Prostate gland (tissue), 2 donors: ENCODE measurements around the gene ITSN1. TPM values are rescaled to one million over a fixed set of nuclear protein-coding genes. Genes with fewer than 3 reads are reported as not detected.

ENCODE experiments used
- DNase-seq: peaks from one replicate; pipeline ENCODE4 v3.0.0-alpha.2; 2019; ENCODE audit warnings: low spot score
- H3K27ac ChIP-seq, 2 donors: fragments of 200-600 bp; sonication (generic); 2 replicates each; pipeline ENCODE4 v1.5.1; 2017 to 2019
- H3K27me3 ChIP-seq: fragments of 200-600 bp; sonication (generic); replicated peaks from 2 replicates; pipeline ENCODE4 v1.5.1; 2019; ENCODE audit not compliant: insufficient read depth
- H3K36me3 ChIP-seq, 2 donors: fragments of 200-600 bp; sonication (generic); 1 replicate in 1 of 2; 2 replicates in 1 of 2; pipeline versions ENCODE4 v1.5.1 to v1.8.1; 2017 to 2019
- H3K4me1 ChIP-seq: fragments of 200-600 bp; sonication (generic); replicated peaks from 2 replicates; pipeline ENCODE4 v1.5.1; 2019
- H3K4me3 ChIP-seq, 2 donors: fragments of 200-600 bp; sonication (generic); 2 replicates each; pipeline ENCODE4 v1.5.1; 2017 to 2019
- H3K9me3 ChIP-seq: fragments of 200-600 bp; sonication (generic); 2 replicates; pipeline ENCODE4 v1.5.1; 2017
- POLR2A ChIP-seq: fragments of 450-650 bp; IDR thresholded peaks from one replicate; pipeline ENCODE4 v1.6.1; 2016; ENCODE audit warnings: antibody characterized with exemption, mild to moderate bottlenecking
- POLR2AphosphoS5 ChIP-seq: sonication (generic); formaldehyde crosslinking; IDR thresholded peaks from one replicate; pipeline ENCODE4 v1.6.1; 2017; ENCODE audit warnings: antibody characterized with exemption
- WGBS: methylation state at CpG from one replicate; pipeline ENCODE4 v1.1.5; 2018; 5-methylcytosine and 5-hydroxymethylcytosine counted together
- intact Hi-C: fragments of 100-400 bp; cut with DNase I; formaldehyde crosslinking; loops from one replicate; pipeline ENCODE4 v1.14.2; 2022
- total RNA-seq, 2 donors: library from RNA; depleted of rRNA; stranded (reverse); fragments of >200 nt; gene quantifications; one replicate each; pipeline ENCODE4 v1.1.0, GENCODE V29; 2016
- TF ChIP-seq, protein P1 (sequence below), 4 experiments: fragments of 200-600 bp in 2 of 4; fragments of 450-650 bp in 2 of 4; sonication (generic) in 2 of 4; IDR thresholded peaks; 1 replicate in 3 of 4; 2 replicates in 1 of 4; pipeline ENCODE4 v1.5.1; 2016 to 2019; ENCODE audit warnings: antibody characterized with exemption in 4 of 4, mild to moderate bottlenecking in 2 of 4, moderate library complexity in 2 of 4

Gene ITSN1
- total RNA-seq, 2 donors from 2014 or later = 14.8 to 44.9 TPM

DNA sequence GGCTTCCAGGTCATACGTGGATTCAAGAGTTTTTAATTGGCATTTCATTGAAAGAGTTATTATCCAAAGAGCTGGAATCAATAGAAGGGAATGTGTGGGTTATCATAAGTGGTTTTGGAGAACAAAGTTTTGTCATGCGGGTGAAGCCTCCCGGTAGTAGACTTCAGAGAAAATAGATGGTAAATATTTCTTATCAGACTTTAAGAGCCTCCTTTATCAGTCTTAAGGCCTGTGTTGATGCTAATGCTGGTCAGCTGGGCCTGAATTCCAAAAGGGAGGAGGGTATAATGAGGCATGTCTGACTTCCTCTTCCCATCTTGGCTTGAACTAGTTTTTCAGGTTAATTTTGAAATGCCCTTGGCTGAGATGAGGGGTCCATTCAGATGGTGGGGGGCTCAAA lies 89.7 kb downstream of the ITSN1 start:
- TF ChIP-seq POLR2AphosphoS5 (no peak), POLR2A (no peak)
- TF ChIP-seq, protein P1, sequence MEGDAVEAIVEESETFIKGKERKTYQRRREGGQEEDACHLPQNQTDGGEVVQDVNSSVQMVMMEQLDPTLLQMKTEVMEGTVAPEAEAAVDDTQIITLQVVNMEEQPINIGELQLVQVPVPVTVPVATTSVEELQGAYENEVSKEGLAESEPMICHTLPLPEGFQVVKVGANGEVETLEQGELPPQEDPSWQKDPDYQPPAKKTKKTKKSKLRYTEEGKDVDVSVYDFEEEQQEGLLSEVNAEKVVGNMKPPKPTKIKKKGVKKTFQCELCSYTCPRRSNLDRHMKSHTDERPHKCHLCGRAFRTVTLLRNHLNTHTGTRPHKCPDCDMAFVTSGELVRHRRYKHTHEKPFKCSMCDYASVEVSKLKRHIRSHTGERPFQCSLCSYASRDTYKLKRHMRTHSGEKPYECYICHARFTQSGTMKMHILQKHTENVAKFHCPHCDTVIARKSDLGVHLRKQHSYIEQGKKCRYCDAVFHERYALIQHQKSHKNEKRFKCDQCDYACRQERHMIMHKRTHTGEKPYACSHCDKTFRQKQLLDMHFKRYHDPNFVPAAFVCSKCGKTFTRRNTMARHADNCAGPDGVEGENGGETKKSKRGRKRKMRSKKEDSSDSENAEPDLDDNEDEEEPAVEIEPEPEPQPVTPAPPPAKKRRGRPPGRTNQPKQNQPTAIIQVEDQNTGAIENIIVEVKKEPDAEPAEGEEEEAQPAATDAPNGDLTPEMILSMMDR (IDR thresholded peaks at IDR 0.05) = no peak
- no peaks in the 10 kb centered on the region for H3K36me3 ChIP-seq
- intact Hi-C loops = no loop called here
- no peaks in the 10 kb centered on the region for H3K27me3 ChIP-seq
- no peak overlapping the region for H3K27ac ChIP-seq
- DNase-seq = no peak
- no peaks in the 10 kb centered on the region for H3K4me1 ChIP-seq
- 84% methylated on average over 3 of the region's 3 CpGs for WGBS
- no peaks in the 10 kb centered on the region for H3K9me3 ChIP-seq
- H3K4me3 ChIP-seq = no peak overlapping the region

DNA sequence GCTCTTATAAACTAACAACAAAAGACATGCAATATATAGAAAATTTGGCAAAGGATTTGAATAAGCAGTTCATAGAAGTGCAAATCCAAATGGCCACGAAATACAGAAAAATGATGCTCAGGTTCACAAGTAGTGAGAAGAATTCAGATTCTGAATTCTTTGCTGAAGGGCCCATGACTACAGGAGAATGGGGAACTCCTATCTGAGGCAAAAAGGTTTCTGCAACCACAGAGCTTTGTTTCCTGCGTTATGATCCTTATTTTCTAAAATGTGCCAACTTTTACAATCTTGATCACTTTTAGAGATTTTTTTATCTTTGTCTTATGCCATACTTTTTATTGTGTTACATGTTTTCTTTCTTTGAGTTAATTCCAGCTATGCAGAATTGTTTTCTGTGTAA lies 91.3 kb downstream of the ITSN1 start:
- WGBS = 81% methylated on average over 2 of the region's 2 CpGs
- no peaks in the 10 kb centered on the region for H3K36me3 ChIP-seq
- H3K9me3 ChIP-seq = no peaks in the 10 kb centered on the region
- H3K27ac ChIP-seq = no peak overlapping the region
- TF ChIP-seq, protein P1 (IDR thresholded peaks at IDR 0.05) = no peak
- intact Hi-C loops = no loop called here
- DNase-seq = no peak
- H3K4me3 ChIP-seq = no peak overlapping the region
- H3K27me3 ChIP-seq = no peaks in the 10 kb centered on the region
- no peaks in the 10 kb centered on the region for H3K4me1 ChIP-seq

DNA sequence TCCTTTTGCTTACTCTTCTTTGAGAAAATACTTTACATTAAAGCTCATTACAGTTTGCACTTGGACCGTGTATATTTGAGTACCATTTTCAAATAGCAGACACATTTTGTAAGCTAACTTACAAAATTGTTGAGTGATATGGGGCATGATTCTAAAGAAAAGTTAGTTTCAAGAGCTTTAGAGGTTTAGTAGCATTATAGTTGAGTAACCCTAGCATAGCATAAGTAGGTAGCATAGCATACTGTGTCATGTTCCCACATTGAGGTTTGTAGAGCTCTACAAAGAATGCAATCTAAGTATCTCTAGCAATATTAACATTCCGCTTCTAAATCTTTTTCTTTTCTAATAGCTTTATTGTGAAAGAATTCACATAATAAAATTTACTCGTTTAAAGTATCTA lies 92.0 kb downstream of the ITSN1 start:
- no peak overlapping the region for H3K27ac ChIP-seq
- H3K27me3 ChIP-seq = no peaks in the 10 kb centered on the region
- TF ChIP-seq, protein P1 (IDR thresholded peaks at IDR 0.05) = no peak
- TF ChIP-seq POLR2AphosphoS5 = no peak
- no peak for TF ChIP-seq POLR2A
- DNase-seq = no peak
- H3K4me1 ChIP-seq = no peaks in the 10 kb centered on the region
- H3K9me3 ChIP-seq = no peaks in the 10 kb centered on the region
- no peaks in the 10 kb centered on the region for H3K36me3 ChIP-seq
- intact Hi-C loops = no loop called here
- H3K4me3 ChIP-seq = no peak overlapping the region
- WGBS = 82% methylated on average over 3 of the region's 3 CpGs

DNA sequence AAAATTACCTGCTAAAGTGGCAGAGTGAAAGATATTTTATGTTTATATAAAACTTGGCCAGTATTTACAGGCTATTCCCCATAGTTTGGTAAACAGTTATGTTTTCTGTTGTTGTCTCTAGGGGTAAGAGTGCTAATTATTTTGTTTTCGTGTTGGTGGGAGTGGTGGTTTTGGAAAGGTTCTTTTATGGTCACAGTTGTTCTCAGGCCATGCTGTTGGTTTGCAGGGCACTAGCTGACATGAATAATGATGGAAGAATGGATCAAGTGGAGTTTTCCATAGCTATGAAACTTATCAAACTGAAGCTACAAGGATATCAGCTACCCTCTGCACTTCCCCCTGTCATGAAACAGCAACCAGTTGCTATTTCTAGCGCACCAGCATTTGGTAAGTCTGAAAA lies 92.5 kb downstream of the ITSN1 start:
- H3K36me3 ChIP-seq = no peaks in the 10 kb centered on the region
- H3K4me1 ChIP-seq = no peaks in the 10 kb centered on the region
- WGBS = 89% methylated on average over 2 of the region's 2 CpGs
- no peak overlapping the region for H3K27ac ChIP-seq
- intact Hi-C loops = no loop called here
- no peaks in the 10 kb centered on the region for H3K9me3 ChIP-seq
- TF ChIP-seq POLR2A (no peak), POLR2AphosphoS5 (no peak)
- TF ChIP-seq, protein P1 (IDR thresholded peaks at IDR 0.05) = no peak
- H3K4me3 ChIP-seq = no peak overlapping the region
- H3K27me3 ChIP-seq = no peaks in the 10 kb centered on the region
- DNase-seq = no peak

DNA sequence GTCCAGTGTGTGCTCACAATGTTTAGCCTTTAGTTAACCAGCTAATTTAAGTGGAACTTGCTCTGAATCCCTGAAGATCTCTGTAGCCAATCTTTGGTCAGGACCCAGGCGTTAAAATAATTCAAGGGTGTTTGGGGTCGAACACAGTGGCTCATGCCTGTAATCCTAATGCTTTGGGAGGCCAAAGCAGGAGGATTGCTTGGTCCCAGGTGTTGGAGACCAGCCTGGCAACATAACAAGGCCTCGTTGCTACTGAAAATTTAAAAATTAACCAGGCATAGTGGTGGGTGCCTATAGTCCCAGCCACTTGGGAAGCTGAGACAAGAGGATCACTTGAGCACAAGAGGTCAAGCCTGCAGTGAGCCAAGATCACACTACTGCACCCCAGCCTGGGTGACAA lies 94.3 kb downstream of the ITSN1 start:
- Histone ChIP-seq H3K27me3 (no peaks in the 10 kb centered on the region), H3K4me1 (no peaks in the 10 kb centered on the region), H3K27ac (no peak overlapping the region), H3K9me3 (no peaks in the 10 kb centered on the region), H3K4me3 (no peak overlapping the region), H3K36me3 (no peaks in the 10 kb centered on the region)
- TF ChIP-seq POLR2A (no peak), POLR2AphosphoS5 (no peak)
- TF ChIP-seq, protein P1 (IDR thresholded peaks at IDR 0.05) = no peak
- intact Hi-C loops = no loop called here
- WGBS = 84% methylated on average over 3 of the region's 3 CpGs
- DNase-seq = no peak
